Fibroblast of lung (primary cell): ENCODE data around the gene KRTCAP2.

Experiments
- EZH2 ChIP-seq: IDR thresholded peaks from 2 replicates; pipeline ENCODE4 v1.5.1; 2012; ENCODE audit warnings: low read length, control low read depth, mild to moderate bottlenecking; ENCODE audit errors: missing control alignments
- TF ChIP-seq, protein P1 (sequence below), 2 donors: IDR thresholded peaks in 1 of 2; conservative IDR thresholded peaks in 1 of 2; 1 replicate in 1 of 2; 2 replicates in 1 of 2; pipeline ENCODE4 v1.5.1; 2011 to 2012; ENCODE audit warnings: low read length in 2 of 2, control low read depth in 1 of 2, inconsistent platforms in 1 of 2, low read depth in 1 of 2, mild to moderate bottlenecking in 1 of 2

DNA sequence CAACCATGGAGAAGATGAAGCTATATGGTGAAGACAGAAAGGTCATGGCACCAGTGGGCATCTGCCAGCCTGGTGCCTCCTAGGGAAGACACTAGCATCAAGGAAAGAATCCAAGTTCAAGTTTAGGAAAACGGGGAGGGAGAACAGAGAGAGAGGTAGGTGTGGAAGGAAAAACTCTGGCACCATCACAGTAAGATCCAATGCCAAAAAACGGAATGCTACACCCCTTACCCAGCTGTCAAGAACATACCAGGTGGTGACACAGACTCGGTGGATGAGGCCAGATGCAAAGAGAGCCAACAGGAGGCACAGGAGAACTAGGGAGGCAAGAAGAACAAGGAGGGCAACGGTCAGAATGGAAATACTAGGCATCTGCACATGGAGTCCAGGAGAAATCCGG is 3.6 kb downstream of the KRTCAP2 start:
- TF ChIP-seq, protein P1, sequence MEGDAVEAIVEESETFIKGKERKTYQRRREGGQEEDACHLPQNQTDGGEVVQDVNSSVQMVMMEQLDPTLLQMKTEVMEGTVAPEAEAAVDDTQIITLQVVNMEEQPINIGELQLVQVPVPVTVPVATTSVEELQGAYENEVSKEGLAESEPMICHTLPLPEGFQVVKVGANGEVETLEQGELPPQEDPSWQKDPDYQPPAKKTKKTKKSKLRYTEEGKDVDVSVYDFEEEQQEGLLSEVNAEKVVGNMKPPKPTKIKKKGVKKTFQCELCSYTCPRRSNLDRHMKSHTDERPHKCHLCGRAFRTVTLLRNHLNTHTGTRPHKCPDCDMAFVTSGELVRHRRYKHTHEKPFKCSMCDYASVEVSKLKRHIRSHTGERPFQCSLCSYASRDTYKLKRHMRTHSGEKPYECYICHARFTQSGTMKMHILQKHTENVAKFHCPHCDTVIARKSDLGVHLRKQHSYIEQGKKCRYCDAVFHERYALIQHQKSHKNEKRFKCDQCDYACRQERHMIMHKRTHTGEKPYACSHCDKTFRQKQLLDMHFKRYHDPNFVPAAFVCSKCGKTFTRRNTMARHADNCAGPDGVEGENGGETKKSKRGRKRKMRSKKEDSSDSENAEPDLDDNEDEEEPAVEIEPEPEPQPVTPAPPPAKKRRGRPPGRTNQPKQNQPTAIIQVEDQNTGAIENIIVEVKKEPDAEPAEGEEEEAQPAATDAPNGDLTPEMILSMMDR (conservative IDR thresholded peaks at IDR 0.05 in 1 of 2, IDR thresholded peaks at IDR 0.05 in 1 of 2; ENCODE audit: low read depth in 1 of 2, low read length in 2 of 2), result no peak
- TF ChIP-seq EZH2, result no peak
